H1 (cell line): ENCODE data around the gene RPE.

ENCODE experiments used
- EP300 ChIP-seq, 2 experiments: IDR thresholded peaks; 1 replicate in 1 of 2; 2 replicates in 1 of 2; pipeline ENCODE4 v1.6.1; 2011 to 2012; ENCODE audit warnings: low read depth in 2 of 2, low read length in 2 of 2, mild to moderate bottlenecking in 2 of 2, borderline replicate concordance in 1 of 2, inconsistent platforms in 1 of 2, moderate library complexity in 1 of 2
- EZH2 ChIP-seq: fragments of 200-600 bp; sonication (generic); IDR thresholded peaks from 2 replicates; pipeline ENCODE4 v1.7.1; 2012; ENCODE audit warnings: low read depth, mild to moderate bottlenecking, moderate library complexity, low read length, inconsistent platforms; ENCODE audit not compliant: severe bottlenecking
- KDM4A ChIP-seq: IDR thresholded peaks from one replicate; pipeline ENCODE4 v1.7.1; 2012; ENCODE audit warnings: low read depth, mild to moderate bottlenecking, moderate library complexity, low read length, inconsistent platforms; ENCODE audit not compliant: severe bottlenecking
- POLR2A ChIP-seq, 2 experiments: IDR thresholded peaks; 1 replicate in 1 of 2; 2 replicates in 1 of 2; pipeline ENCODE4 v1.6.1; 2011; ENCODE audit warnings: low read depth in 2 of 2, low read length in 2 of 2, mild to moderate bottlenecking in 2 of 2; ENCODE audit errors: control extremely low read depth in 1 of 2
- POLR2AphosphoS5 ChIP-seq: IDR thresholded peaks from 2 replicates; pipeline ENCODE4 v1.6.1; 2011; ENCODE audit warnings: low read depth, low read length
- RAD21 ChIP-seq, 2 experiments: IDR thresholded peaks in 1 of 2; conservative IDR thresholded peaks in 1 of 2; 2 replicates each; pipeline ENCODE4 v1.6.1; 2011; ENCODE audit warnings: low read depth in 2 of 2, low read length in 2 of 2, improper control_type of control experiment in 1 of 2, inconsistent platforms in 1 of 2, mild to moderate bottlenecking in 1 of 2, moderate library complexity in 1 of 2
- RNF2 ChIP-seq: fragments of 200-900, 300-1000 bp; sonication (generic); IDR thresholded peaks from 2 replicates; pipeline ENCODE4 v1.7.1; 2016; ENCODE audit warnings: borderline replicate concordance, low read depth, mild to moderate bottlenecking, antibody characterized with exemption, low read length; ENCODE audit not compliant: poor library complexity, severe bottlenecking; ENCODE audit errors: missing control alignments
- SIX5 ChIP-seq: IDR thresholded peaks from 2 replicates; pipeline ENCODE4 v1.6.1; 2011; ENCODE audit warnings: mild to moderate bottlenecking, low read depth, low read length
- TF ChIP-seq, protein P1 (sequence below), 3 experiments: IDR thresholded peaks; 1 replicate in 2 of 3; 2 replicates in 1 of 3; pipeline versions ENCODE4 v1.5.1 to v1.6.1; 2011; ENCODE audit warnings: low read length in 3 of 3, mild to moderate bottlenecking in 3 of 3, inconsistent platforms in 2 of 3, low read depth in 1 of 3, moderate library complexity in 1 of 3; ENCODE audit not compliant: insufficient read depth in 1 of 3; ENCODE audit errors: control extremely low read depth in 1 of 3

DNA sequence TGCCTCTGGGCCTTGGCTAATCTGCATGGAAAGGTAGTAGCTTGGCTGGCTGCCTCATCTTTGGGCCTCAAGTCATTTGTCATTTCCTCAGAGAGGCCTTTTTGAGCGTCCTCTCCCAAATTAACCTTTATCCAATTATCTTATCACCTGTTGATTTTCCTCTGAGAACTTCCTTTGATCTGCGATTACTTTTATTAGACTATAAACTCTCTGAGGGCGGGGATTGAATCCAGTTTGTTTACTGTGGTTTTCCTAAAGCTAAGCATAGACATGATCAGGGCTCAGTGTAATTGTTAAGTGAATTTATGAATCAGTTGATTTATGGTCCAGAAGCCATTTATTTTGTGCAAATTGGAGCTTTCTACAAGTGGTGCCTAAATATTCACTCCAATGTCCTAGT is 7.5 kb downstream of the RPE start:
- TF ChIP-seq, protein P1, sequence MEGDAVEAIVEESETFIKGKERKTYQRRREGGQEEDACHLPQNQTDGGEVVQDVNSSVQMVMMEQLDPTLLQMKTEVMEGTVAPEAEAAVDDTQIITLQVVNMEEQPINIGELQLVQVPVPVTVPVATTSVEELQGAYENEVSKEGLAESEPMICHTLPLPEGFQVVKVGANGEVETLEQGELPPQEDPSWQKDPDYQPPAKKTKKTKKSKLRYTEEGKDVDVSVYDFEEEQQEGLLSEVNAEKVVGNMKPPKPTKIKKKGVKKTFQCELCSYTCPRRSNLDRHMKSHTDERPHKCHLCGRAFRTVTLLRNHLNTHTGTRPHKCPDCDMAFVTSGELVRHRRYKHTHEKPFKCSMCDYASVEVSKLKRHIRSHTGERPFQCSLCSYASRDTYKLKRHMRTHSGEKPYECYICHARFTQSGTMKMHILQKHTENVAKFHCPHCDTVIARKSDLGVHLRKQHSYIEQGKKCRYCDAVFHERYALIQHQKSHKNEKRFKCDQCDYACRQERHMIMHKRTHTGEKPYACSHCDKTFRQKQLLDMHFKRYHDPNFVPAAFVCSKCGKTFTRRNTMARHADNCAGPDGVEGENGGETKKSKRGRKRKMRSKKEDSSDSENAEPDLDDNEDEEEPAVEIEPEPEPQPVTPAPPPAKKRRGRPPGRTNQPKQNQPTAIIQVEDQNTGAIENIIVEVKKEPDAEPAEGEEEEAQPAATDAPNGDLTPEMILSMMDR (IDR thresholded peaks at IDR 0.05; ENCODE audit: control extremely low read depth in 1 of 3, insufficient read depth in 1 of 3, low read depth in 1 of 3, low read length in 3 of 3), result no peak
- TF ChIP-seq EZH2, result no peak
- TF ChIP-seq POLR2AphosphoS5, result no peak
- no peak for TF ChIP-seq EP300 (IDR thresholded peaks at IDR 0.05; ENCODE audit: borderline replicate concordance in 1 of 2, low read depth in 2 of 2, low read length in 2 of 2)
- TF ChIP-seq KDM4A, result no peak
- TF ChIP-seq POLR2A (IDR thresholded peaks at IDR 0.05; ENCODE audit: control extremely low read depth in 1 of 2, low read depth in 2 of 2, low read length in 2 of 2), result no peak
- TF ChIP-seq SIX5, result no peak
- no peak for TF ChIP-seq RAD21 (IDR thresholded peaks at IDR 0.05 in 1 of 2, conservative IDR thresholded peaks at IDR 0.05 in 1 of 2; ENCODE audit: low read depth in 2 of 2, low read length in 2 of 2)
- TF ChIP-seq RNF2, result no peak
